ENCODE results near the gene UBE4A. TPM values are rescaled to one million over a fixed set of nuclear protein-coding genes. Genes with fewer than 3 reads are reported as not detected.

The UBE4A gene
- total and polyA plus RNA-seq, 9 of the 15 experiments (the other 6 are each of a cell fraction or from before 2014, with no cell fraction given): 13.5 to 45.2 (median 26.8) TPM

- TF ChIP-seq MBD1 (CRISPR knock-in tag; IDR thresholded peaks at IDR 0.05): no peak
- no peak for TF ChIP-seq CEBPG (CRISPR knock-in tag; IDR thresholded peaks at IDR 0.05)
- peak in 1 of 2 experiments; percentile 46; a peak in 1 of 4 replicates for TF ChIP-seq CEBPG (tag; conservative IDR thresholded peaks at IDR 0.05 in 1 of 2, IDR thresholded peaks at IDR 0.05 in 1 of 2)
- no peak for TF ChIP-seq PTTG1 (tag; IDR thresholded peaks at IDR 0.05; ENCODE audit: low read depth)
- no peak for TF ChIP-seq NFRKB (IDR thresholded peaks at IDR 0.05; ENCODE audit: low read depth)
- no peak for TF ChIP-seq SLC30A9 (CRISPR knock-in tag; IDR thresholded peaks at IDR 0.05)
- no peak for TF ChIP-seq ZBTB12 (CRISPR knock-in tag; IDR thresholded peaks at IDR 0.05)
These were observed 88.9 kb downstream of the UBE4A start (continued) for GRCh38 chr11:118448294-118448693.

Small RNA genes within 50 kb of the gene (small RNA-seq; reads per million reads assigned to genes)
- not detected for gene AP001582.1

Other genes starting within 250 kb of the UBE4A start
Only the 7 nearest of the 15 such genes appear.
- gene MPZL3, start 107.2 kb upstream of the UBE4A start, total RNA-seq (2014; rRNA removed): 1.2 and 1.3 TPM in 2 replicates
- gene MPZL3, start 107.2 kb upstream of the UBE4A start, total RNA-seq (2014; rRNA removed; fragmentation: Illumina TruSeq; extraction: Trizol): 2.5 and 2.9 TPM in 2 replicates
- 1.7 and 1.9 TPM in 2 replicates for gene MPZL3, start 107.2 kb upstream of the UBE4A start, total RNA-seq (2015; rRNA removed; fragmentation: Illumina TruSeq; extraction: Trizol)
- gene MPZL3, start 107.2 kb upstream of the UBE4A start, total RNA-seq (2021): 1.8 and 2.1 TPM in 2 replicates
- gene MPZL3, start 107.2 kb upstream of the UBE4A start, polyA plus RNA-seq (2011; rRNA removed): 1.5 and 3.3 TPM in 2 replicates
- gene MPZL3, start 107.2 kb upstream of the UBE4A start, polyA plus RNA-seq (2014; fragmentation: Illumina TruSeq; extraction: Trizol): 1.5 TPM in 2 replicates
- gene MPZL3, start 107.2 kb upstream of the UBE4A start, polyA plus RNA-seq (2014; fragmentation: Nextera tagmentation; extraction: Ambion mirVana): 1 to 10 TPM; 1.6 to 2.9 TPM
- gene MPZL3, start 107.2 kb upstream of the UBE4A start, polyA plus RNA-seq (2014; rRNA removed): 0.97 and 1.1 TPM in 2 replicates
- 0.08 TPM in 1 of 2 replicates, not detected in the other for gene MPZL2, start 95.3 kb upstream of the UBE4A start, total RNA-seq (2014; rRNA removed)
- 0.16 TPM in 1 of 2 replicates, not detected in the other for gene MPZL2, start 95.3 kb upstream of the UBE4A start, total RNA-seq (2014; rRNA removed; fragmentation: Illumina TruSeq; extraction: Trizol)
- 0.18 and 0.19 TPM in 2 replicates for gene MPZL2, start 95.3 kb upstream of the UBE4A start, total RNA-seq (2015; rRNA removed; fragmentation: Illumina TruSeq; extraction: Trizol)
- gene MPZL2, start 95.3 kb upstream of the UBE4A start, total RNA-seq (2021): 0.09 and 0.29 TPM in 2 replicates
- 0.17 and 0.38 TPM in 2 replicates for gene MPZL2, start 95.3 kb upstream of the UBE4A start, polyA plus RNA-seq (2011; rRNA removed)
- gene MPZL2, start 95.3 kb upstream of the UBE4A start, polyA plus RNA-seq (2014; fragmentation: Illumina TruSeq; extraction: Trizol): 0.27 and 0.32 TPM in 2 replicates
- gene MPZL2, start 95.3 kb upstream of the UBE4A start, polyA plus RNA-seq (2014; fragmentation: Nextera tagmentation; extraction: Ambion mirVana): under 1 TPM; 0.14 to 0.28 TPM
- 0.16 and 0.21 TPM in 2 replicates for gene MPZL2, start 95.3 kb upstream of the UBE4A start, polyA plus RNA-seq (2014; rRNA removed)
- gene CD3E, start 54.9 kb upstream of the UBE4A start, total RNA-seq (2014; rRNA removed): not detected in 2 replicates
- not detected in 2 replicates for gene CD3E, start 54.9 kb upstream of the UBE4A start, total RNA-seq (2014; rRNA removed; fragmentation: Illumina TruSeq; extraction: Trizol)
- 0.11 TPM in 1 of 2 replicates, not detected in the other for gene CD3E, start 54.9 kb upstream of the UBE4A start, total RNA-seq (2015; rRNA removed; fragmentation: Illumina TruSeq; extraction: Trizol)
- gene CD3E, start 54.9 kb upstream of the UBE4A start, total RNA-seq (2021): 0.62 and 1.1 TPM in 2 replicates
- gene CD3E, start 54.9 kb upstream of the UBE4A start, polyA plus RNA-seq (2011; rRNA removed): 0.07 and 0.11 TPM in 2 replicates
- 0.25 and 0.36 TPM in 2 replicates for gene CD3E, start 54.9 kb upstream of the UBE4A start, polyA plus RNA-seq (2014; fragmentation: Illumina TruSeq; extraction: Trizol)
- gene CD3E, start 54.9 kb upstream of the UBE4A start, polyA plus RNA-seq (2014; fragmentation: Nextera tagmentation; extraction: Ambion mirVana): not detected
- gene CD3E, start 54.9 kb upstream of the UBE4A start, polyA plus RNA-seq (2014; rRNA removed): 0.13 TPM in 1 of 2 replicates, not detected in the other
- gene CD3D, start 16.9 kb upstream of the UBE4A start, total RNA-seq (2014; rRNA removed): 40.7 and 42.4 TPM in 2 replicates
- gene CD3D, start 16.9 kb upstream of the UBE4A start, total RNA-seq (2014; rRNA removed; fragmentation: Illumina TruSeq; extraction: Trizol): 52.4 and 54.8 TPM in 2 replicates
- 35.6 and 41.7 TPM in 2 replicates for gene CD3D, start 16.9 kb upstream of the UBE4A start, total RNA-seq (2015; rRNA removed; fragmentation: Illumina TruSeq; extraction: Trizol)
- gene CD3D, start 16.9 kb upstream of the UBE4A start, total RNA-seq (2021): 34.9 and 36.2 TPM in 2 replicates
- 238 and 241 TPM in 2 replicates for gene CD3D, start 16.9 kb upstream of the UBE4A start, polyA plus RNA-seq (2011; rRNA removed)
- 67.1 and 75.5 TPM in 2 replicates for gene CD3D, start 16.9 kb upstream of the UBE4A start, polyA plus RNA-seq (2014; fragmentation: Illumina TruSeq; extraction: Trizol)
- gene CD3D, start 16.9 kb upstream of the UBE4A start, polyA plus RNA-seq (2014; fragmentation: Nextera tagmentation; extraction: Ambion mirVana): 100 to 1,000 TPM; 139 to 145 TPM
- gene CD3D, start 16.9 kb upstream of the UBE4A start, polyA plus RNA-seq (2014; rRNA removed): 69.6 and 76.7 TPM in 2 replicates
- gene CD3G, start 15.3 kb upstream of the UBE4A start, total RNA-seq (2014; rRNA removed): 0.36 and 0.37 TPM in 2 replicates
- 0.19 and 0.47 TPM in 2 replicates for gene CD3G, start 15.3 kb upstream of the UBE4A start, total RNA-seq (2014; rRNA removed; fragmentation: Illumina TruSeq; extraction: Trizol)
- gene CD3G, start 15.3 kb upstream of the UBE4A start, total RNA-seq (2015; rRNA removed; fragmentation: Illumina TruSeq; extraction: Trizol): 0.47 and 0.49 TPM in 2 replicates
- 0.55 and 0.60 TPM in 2 replicates for gene CD3G, start 15.3 kb upstream of the UBE4A start, total RNA-seq (2021)
- 1.6 and 1.7 TPM in 2 replicates for gene CD3G, start 15.3 kb upstream of the UBE4A start, polyA plus RNA-seq (2011; rRNA removed)
- 0.30 and 0.79 TPM in 2 replicates for gene CD3G, start 15.3 kb upstream of the UBE4A start, polyA plus RNA-seq (2014; fragmentation: Illumina TruSeq; extraction: Trizol)
- gene CD3G, start 15.3 kb upstream of the UBE4A start, polyA plus RNA-seq (2014; fragmentation: Nextera tagmentation; extraction: Ambion mirVana): under 1 TPM; 0.60 to 0.83 TPM
- 0.24 and 0.33 TPM in 2 replicates for gene CD3G, start 15.3 kb upstream of the UBE4A start, polyA plus RNA-seq (2014; rRNA removed)
- gene ATP5MG, start 42.0 kb downstream of the UBE4A start, total RNA-seq (2014; rRNA removed): 294 and 333 TPM in 2 replicates
- 422 and 434 TPM in 2 replicates for gene ATP5MG, start 42.0 kb downstream of the UBE4A start, total RNA-seq (2014; rRNA removed; fragmentation: Illumina TruSeq; extraction: Trizol)
- 366 and 426 TPM in 2 replicates for gene ATP5MG, start 42.0 kb downstream of the UBE4A start, total RNA-seq (2015; rRNA removed; fragmentation: Illumina TruSeq; extraction: Trizol)
- 390 and 391 TPM in 2 replicates for gene ATP5MG, start 42.0 kb downstream of the UBE4A start, total RNA-seq (2021)
- 609 and 759 TPM in 2 replicates for gene ATP5MG, start 42.0 kb downstream of the UBE4A start, polyA plus RNA-seq (2011; rRNA removed)
- 301 and 302 TPM in 2 replicates for gene ATP5MG, start 42.0 kb downstream of the UBE4A start, polyA plus RNA-seq (2014; fragmentation: Illumina TruSeq; extraction: Trizol)
- 1,000 to 10,000 TPM; 1,842 to 2,138 TPM for gene ATP5MG, start 42.0 kb downstream of the UBE4A start, polyA plus RNA-seq (2014; fragmentation: Nextera tagmentation; extraction: Ambion mirVana)
- gene ATP5MG, start 42.0 kb downstream of the UBE4A start, polyA plus RNA-seq (2014; rRNA removed): 512 and 785 TPM in 2 replicates
- 27.0 and 34.8 TPM in 2 replicates for gene KMT2A, start 76.9 kb downstream of the UBE4A start, total RNA-seq (2014; rRNA removed)
- 37.0 and 44.1 TPM in 2 replicates for gene KMT2A, start 76.9 kb downstream of the UBE4A start, total RNA-seq (2014; rRNA removed; fragmentation: Illumina TruSeq; extraction: Trizol)
- gene KMT2A, start 76.9 kb downstream of the UBE4A start, total RNA-seq (2015; rRNA removed; fragmentation: Illumina TruSeq; extraction: Trizol): 32.9 and 33.7 TPM in 2 replicates
- 58.9 and 59.9 TPM in 2 replicates for gene KMT2A, start 76.9 kb downstream of the UBE4A start, total RNA-seq (2021)
- gene KMT2A, start 76.9 kb downstream of the UBE4A start, polyA plus RNA-seq (2011; rRNA removed): 28.3 and 30.4 TPM in 2 replicates
- 41.6 and 48.9 TPM in 2 replicates for gene KMT2A, start 76.9 kb downstream of the UBE4A start, polyA plus RNA-seq (2014; fragmentation: Illumina TruSeq; extraction: Trizol)
- gene KMT2A, start 76.9 kb downstream of the UBE4A start, polyA plus RNA-seq (2014; fragmentation: Nextera tagmentation; extraction: Ambion mirVana): 10 to 100 TPM in 1 of 2 experiments, 1 to 10 TPM in 1; 9.6 to 10.8 TPM
- gene KMT2A, start 76.9 kb downstream of the UBE4A start, polyA plus RNA-seq (2014; rRNA removed): 32.6 and 36.9 TPM in 2 replicates

All from K562 (cell line).